Chondrocyte (in vitro differentiated cells): ENCODE measurements around the gene RAB11FIP4. TPM values are rescaled to one million over a fixed set of nuclear protein-coding genes. Genes with fewer than 3 reads are reported as not detected.
A peak's percentile ranks its signal among the peaks of the same experiment; 100 is the strongest.

Experiments used
- DNase-seq: peaks from one replicate; pipeline ENCODE4 v3.0.0; 2021; ENCODE audit warnings: mixed read lengths, low spot score
- H3K27ac Mint-ChIP-seq: one replicate; pipeline ENCODE4 v1.8.0; 2021; ENCODE audit warnings: mild to moderate bottlenecking, moderate library complexity, mixed read lengths; ENCODE audit not compliant: unreplicated experiment
- H3K27me3 Mint-ChIP-seq: 2 replicates; pipeline ENCODE4 v1.8.0; 2021; ENCODE audit warnings: low read depth, mixed read lengths
- H3K36me3 Mint-ChIP-seq: 2 replicates; pipeline ENCODE4 v1.8.0; 2021; ENCODE audit warnings: low read depth, mixed read lengths
- H3K4me1 Mint-ChIP-seq: 2 replicates; pipeline ENCODE4 v1.8.0; 2021; ENCODE audit warnings: low read depth, mild to moderate bottlenecking, mixed read lengths
- H3K4me3 Mint-ChIP-seq: one replicate; pipeline ENCODE4 v1.8.0; 2021; ENCODE audit warnings: mild to moderate bottlenecking, moderate library complexity, mixed read lengths; ENCODE audit not compliant: unreplicated experiment
- H3K9me3 Mint-ChIP-seq: 2 replicates; pipeline ENCODE4 v1.8.0; 2021; ENCODE audit warnings: low read depth, mixed read lengths
- total RNA-seq: library from RNA; stranded (reverse); gene quantifications from 3 replicates; pipeline ENCODE4 v1.2.1, GENCODE V29; 2021
- TF ChIP-seq, protein P1 (sequence below): fragments of 200-600 bp; sonication (generic); IDR thresholded peaks from 2 replicates; pipeline ENCODE4 v1.5.0; 2021; ENCODE audit warnings: antibody characterized with exemption, mild to moderate bottlenecking, moderate library complexity

Gene RAB11FIP4
- total RNA-seq, 1 donor from 2014 or later = 0.30 TPM

- TF ChIP-seq, protein P1, sequence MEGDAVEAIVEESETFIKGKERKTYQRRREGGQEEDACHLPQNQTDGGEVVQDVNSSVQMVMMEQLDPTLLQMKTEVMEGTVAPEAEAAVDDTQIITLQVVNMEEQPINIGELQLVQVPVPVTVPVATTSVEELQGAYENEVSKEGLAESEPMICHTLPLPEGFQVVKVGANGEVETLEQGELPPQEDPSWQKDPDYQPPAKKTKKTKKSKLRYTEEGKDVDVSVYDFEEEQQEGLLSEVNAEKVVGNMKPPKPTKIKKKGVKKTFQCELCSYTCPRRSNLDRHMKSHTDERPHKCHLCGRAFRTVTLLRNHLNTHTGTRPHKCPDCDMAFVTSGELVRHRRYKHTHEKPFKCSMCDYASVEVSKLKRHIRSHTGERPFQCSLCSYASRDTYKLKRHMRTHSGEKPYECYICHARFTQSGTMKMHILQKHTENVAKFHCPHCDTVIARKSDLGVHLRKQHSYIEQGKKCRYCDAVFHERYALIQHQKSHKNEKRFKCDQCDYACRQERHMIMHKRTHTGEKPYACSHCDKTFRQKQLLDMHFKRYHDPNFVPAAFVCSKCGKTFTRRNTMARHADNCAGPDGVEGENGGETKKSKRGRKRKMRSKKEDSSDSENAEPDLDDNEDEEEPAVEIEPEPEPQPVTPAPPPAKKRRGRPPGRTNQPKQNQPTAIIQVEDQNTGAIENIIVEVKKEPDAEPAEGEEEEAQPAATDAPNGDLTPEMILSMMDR = peak; percentile 82
- Mint-ChIP-seq H3K27me3 (no peaks in the 10 kb centered on the region), H3K9me3 (no peaks in the 10 kb centered on the region), H3K27ac (no peak overlapping the region), H3K4me1 (peaks cover 7% of the 10 kb centered on the region), H3K4me3 (no peak overlapping the region), H3K36me3 (peaks cover 8% of the 10 kb centered on the region)
- DNase-seq = no peak
These were observed 18.1 kb upstream of the RAB11FIP4 start for GRCh38 chr17:31373150-31374093.

DNA sequence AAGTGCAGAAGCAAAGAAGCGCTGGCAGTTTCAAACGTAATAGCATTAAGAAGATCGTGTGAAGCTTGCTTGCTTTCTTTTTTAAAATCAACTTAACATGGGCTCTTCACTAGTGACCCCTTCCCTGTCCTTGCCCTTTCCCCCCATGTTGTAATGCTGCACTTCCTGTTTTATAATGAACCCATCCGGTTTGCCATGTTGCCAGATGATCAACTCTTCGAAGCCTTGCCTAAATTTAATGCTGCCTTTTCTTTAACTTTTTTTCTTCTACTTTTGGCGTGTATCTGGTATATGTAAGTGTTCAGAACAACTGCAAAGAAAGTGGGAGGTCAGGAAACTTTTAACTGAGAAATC, 17.4 kb upstream of the RAB11FIP4 start:
- Mint-ChIP-seq H3K4me3 (no peak overlapping the region), H3K27ac (no peak overlapping the region), H3K27me3 (no peaks in the 10 kb centered on the region), H3K9me3 (no peaks in the 10 kb centered on the region), H3K36me3 (peaks cover 8% of the 10 kb centered on the region), H3K4me1 (peaks cover 6% of the 10 kb centered on the region)
- TF ChIP-seq, protein P1 = no peak
- DNase-seq = no peak

DNA sequence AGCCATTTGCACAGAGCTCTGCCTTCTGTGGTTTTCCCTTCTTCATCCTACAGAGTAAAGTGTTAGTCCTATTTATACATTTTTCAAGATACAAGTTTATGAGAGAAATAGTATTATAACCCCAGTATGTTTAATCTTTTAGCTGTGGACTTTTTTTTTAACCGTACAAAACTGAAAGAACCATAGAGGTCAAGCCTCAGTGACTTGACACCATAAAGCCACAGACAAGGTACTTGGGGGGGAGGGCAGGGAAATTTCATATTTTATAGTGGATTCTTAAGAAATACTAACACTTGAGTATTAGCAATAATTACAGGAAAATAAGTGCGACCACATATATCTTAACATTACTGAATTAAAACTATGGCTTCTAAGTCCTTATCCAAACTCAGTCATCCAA, 17.0 kb upstream of the RAB11FIP4 start:
- H3K9me3 Mint-ChIP-seq = no peaks in the 10 kb centered on the region
- no peak overlapping the region for H3K27ac Mint-ChIP-seq
- no peaks in the 10 kb centered on the region for H3K27me3 Mint-ChIP-seq
- no peak overlapping the region for H3K4me3 Mint-ChIP-seq
- TF ChIP-seq, protein P1 = no peak
- peaks cover 11% of the 10 kb centered on the region for H3K36me3 Mint-ChIP-seq
- peaks cover 3% of the 10 kb centered on the region for H3K4me1 Mint-ChIP-seq
- DNase-seq = no peak

GRCh38 chr17:31378638-31379037, 12.8 kb upstream of the RAB11FIP4 start:
- H3K27me3 Mint-ChIP-seq = no peaks in the 10 kb centered on the region
- H3K27ac Mint-ChIP-seq = no peak overlapping the region
- H3K4me1 Mint-ChIP-seq = no peaks in the 10 kb centered on the region
- no peaks in the 10 kb centered on the region for H3K9me3 Mint-ChIP-seq
- no peak overlapping the region for H3K4me3 Mint-ChIP-seq
- TF ChIP-seq, protein P1 = peak; percentile 13
- no peak for DNase-seq
- peaks cover 18% of the 10 kb centered on the region for H3K36me3 Mint-ChIP-seq

DNA sequence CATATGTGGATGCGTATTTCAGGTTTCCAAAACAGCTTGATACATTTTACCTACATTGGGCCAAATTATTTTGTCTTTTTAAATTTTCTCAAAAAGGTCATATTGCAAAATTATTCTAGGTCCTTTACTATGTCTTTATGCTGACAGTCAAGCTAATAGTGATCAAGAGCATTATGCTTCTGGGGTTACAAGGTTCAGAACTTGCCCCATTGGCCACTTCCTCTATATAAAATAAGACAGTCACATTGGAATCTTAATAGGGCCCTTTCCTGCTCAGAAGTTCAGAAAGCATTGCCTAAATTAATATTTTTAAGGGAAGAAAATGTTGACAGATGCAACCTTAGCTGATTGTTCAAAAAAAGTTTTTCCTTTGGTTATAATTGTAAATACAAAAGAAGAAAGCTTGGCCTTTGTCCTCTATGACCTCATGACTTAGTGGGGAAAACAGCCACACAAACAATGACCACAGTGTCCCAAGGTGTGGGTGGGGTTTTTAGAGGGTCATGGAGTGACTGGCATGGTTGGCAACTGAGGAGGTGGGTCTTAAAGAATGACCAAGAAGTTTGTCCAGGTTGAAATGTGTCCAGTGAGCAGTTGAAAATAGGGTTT, 11.8 kb upstream of the RAB11FIP4 start:
- Mint-ChIP-seq H3K4me3 (no peak overlapping the region), H3K4me1 (no peaks in the 10 kb centered on the region), H3K27ac (no peak overlapping the region), H3K36me3 (peaks cover 16% of the 10 kb centered on the region), H3K27me3 (no peaks in the 10 kb centered on the region), H3K9me3 (no peaks in the 10 kb centered on the region)
- TF ChIP-seq, protein P1 = no peak
- no peak for DNase-seq
